CD14-positive monocyte (primary cell): Measurements from ENCODE around the gene SLC17A7. TPM values are rescaled to one million over a fixed set of nuclear protein-coding genes. Genes with fewer than 3 reads are reported as not detected.

ENCODE experiments used
- DNase-seq, 3 donors: peaks; one replicate each; pipeline ENCODE4 v3.0.0-alpha.2; 2011 to 2022
- H2AFZ ChIP-seq: 2 replicates; pipeline ENCODE4 v1.6.0; 2012; ENCODE audit warnings: mild to moderate bottlenecking, low read depth, low read length, inconsistent platforms; ENCODE audit not compliant: insufficient read depth, poor library complexity, severe bottlenecking
- H3K27ac ChIP-seq, 2 donors: 1 replicate in 1 of 2; 2 replicates in 1 of 2; pipeline ENCODE4 v1.5.1; 2012 to 2013; ENCODE audit warnings: low read length in 2 of 2, control low read depth in 1 of 2, inconsistent platforms in 1 of 2, low read depth in 1 of 2, mild to moderate bottlenecking in 1 of 2
- H3K27me3 ChIP-seq, 2 donors: one replicate each; pipeline versions ENCODE4 v1.6.0 to v1.6.1; 2011 to 2013; ENCODE audit warnings: low read length in 2 of 2; ENCODE audit not compliant: control insufficient read depth in 2 of 2, insufficient read depth in 2 of 2
- H3K36me3 ChIP-seq, 2 donors: replicated peaks in 1 of 2; 1 replicate in 1 of 2; 2 replicates in 1 of 2; pipeline versions ENCODE4 v1.5.1 to v1.6.1; 2012 to 2013; ENCODE audit warnings: low read length in 2 of 2, control low read depth in 1 of 2, inconsistent platforms in 1 of 2, mild to moderate bottlenecking in 1 of 2; ENCODE audit not compliant: insufficient read depth in 2 of 2, control insufficient read depth in 1 of 2
- H3K4me1 ChIP-seq, 2 donors: 1 replicate in 1 of 2; 2 replicates in 1 of 2; pipeline versions ENCODE4 v1.5.1 to v1.6.1; 2012 to 2013; ENCODE audit warnings: low read length in 2 of 2, control low read depth in 1 of 2, inconsistent platforms in 1 of 2, mild to moderate bottlenecking in 1 of 2, moderate library complexity in 1 of 2; ENCODE audit not compliant: insufficient read depth in 2 of 2, control insufficient read depth in 1 of 2
- H3K4me2 ChIP-seq: replicated peaks from 2 replicates; pipeline ENCODE3; 2012; ENCODE audit warnings: low read length, moderate library complexity, mild to moderate bottlenecking; ENCODE audit not compliant: poor library complexity, severe bottlenecking; ENCODE audit errors: extremely low read depth
- H3K4me3 ChIP-seq, 3 experiments: fragments of 200-600 bp in 1 of 3; sonication (generic) in 1 of 3; replicated peaks in 1 of 3; 1 replicate in 2 of 3; 2 replicates in 1 of 3; pipeline ENCODE4 v1.5.1; 2011 to 2013; ENCODE audit warnings: low read length in 3 of 3, mild to moderate bottlenecking in 3 of 3, control low read depth in 2 of 3, low read depth in 2 of 3, inconsistent platforms in 1 of 3, moderate library complexity in 1 of 3
- H3K79me2 ChIP-seq: 2 replicates; pipeline ENCODE4 v1.6.0; 2012; ENCODE audit warnings: mild to moderate bottlenecking, control low read depth, inconsistent platforms, low read length, moderate library complexity; ENCODE audit not compliant: insufficient read depth
- H3K9ac ChIP-seq: 2 replicates; pipeline ENCODE4 v1.6.0; 2017; ENCODE audit warnings: low read length, mild to moderate bottlenecking; ENCODE audit not compliant: insufficient read depth, poor library complexity, severe bottlenecking
- H3K9me3 ChIP-seq, 2 donors: replicated peaks in 1 of 2; 1 replicate in 1 of 2; 2 replicates in 1 of 2; pipeline versions ENCODE4 v1.5.1 to v1.6.1; 2012 to 2013; ENCODE audit warnings: low read length in 2 of 2, control low read depth in 1 of 2; ENCODE audit not compliant: control insufficient read depth in 1 of 2, insufficient read depth in 1 of 2
- H4K20me1 ChIP-seq: 2 replicates; pipeline ENCODE4 v1.6.0; 2012; ENCODE audit warnings: mild to moderate bottlenecking, low read length, control low read depth, moderate library complexity; ENCODE audit not compliant: insufficient read depth
- H3K27ac Mint-ChIP-seq, 7 donors: one replicate each; pipeline ENCODE4 v1.8.0; 2020; ENCODE audit warnings: mild to moderate bottlenecking in 7 of 7, mixed read lengths in 7 of 7, moderate library complexity in 6 of 7, inconsistent platforms in 2 of 7
- H3K27me3 Mint-ChIP-seq, 3 donors: one replicate each; pipeline ENCODE4 v1.8.0; 2021 to 2022; ENCODE audit warnings: low read depth in 3 of 3, mild to moderate bottlenecking in 3 of 3, mixed read lengths in 3 of 3, moderate library complexity in 3 of 3, inconsistent platforms in 1 of 3
- H3K36me3 Mint-ChIP-seq, 2 donors: one replicate each; pipeline ENCODE4 v1.8.0; 2020; ENCODE audit warnings: mixed read lengths in 2 of 2, inconsistent platforms in 1 of 2, mild to moderate bottlenecking in 1 of 2
- H3K4me1 Mint-ChIP-seq: one replicate; pipeline ENCODE4 v1.8.0; 2020; ENCODE audit warnings: mild to moderate bottlenecking, mixed read lengths
- H3K4me3 Mint-ChIP-seq, 2 donors: one replicate each; pipeline ENCODE4 v1.8.0; 2020; ENCODE audit warnings: mild to moderate bottlenecking in 2 of 2, mixed read lengths in 2 of 2, moderate library complexity in 1 of 2
- H3K9me3 Mint-ChIP-seq, 7 donors: one replicate each; pipeline ENCODE4 v1.8.0; 2020 to 2022; ENCODE audit warnings: mixed read lengths in 7 of 7, mild to moderate bottlenecking in 6 of 7, moderate library complexity in 6 of 7, inconsistent platforms in 2 of 7
- CTCF ChIP-seq: fragments of 200-600 bp; IDR thresholded peaks from one replicate; pipeline ENCODE4 v1.8.0; 2022; ENCODE audit warnings: antibody characterized with exemption, mild to moderate bottlenecking
- WGBS: methylation state at CpG from one replicate; pipeline ENCODE4 v1.1.5; 2013; ENCODE audit warnings: missing lambda C conversion rate; ENCODE audit not compliant: insufficient coverage; 5-methylcytosine and 5-hydroxymethylcytosine counted together
- intact Hi-C, 2 donors: fragments of 100-400 bp; cut with micrococcal nuclease; formaldehyde crosslinking; loops; one replicate each; pipeline versions ENCODE4 v1.15.0 to v1.15.1; 2023
- polyA plus RNA-seq, 3 donors: library from polyadenylated mRNA; depleted of rRNA in 1 of 3; unstranded in 2 of 3; stranded (reverse) in 1 of 3; fragments of 300-500 nt in 2 of 3; fragments of >200 nt in 1 of 3; fragmentation: Illumina TruSeq in 2 of 3; gene quantifications; 1 replicate in 2 of 3; 2 replicates in 1 of 3; pipeline ENCODE4 v1.2.3, GENCODE V29; 2012 to 2021

Gene SLC17A7
- polyA plus RNA-seq, 3 donors = 0.04 to 0.09 TPM; not detected in 1

- no peaks in the 10 kb centered on the region for H3K79me2 ChIP-seq
- H3K4me3 ChIP-seq = peak overlapping the region; percentile 45 to 95 (median 65)
- H3K36me3 ChIP-seq = peaks cover 17 to 23% of the 10 kb centered on the region in 2 donors
- Mint-ChIP-seq H3K27ac (peak overlapping the region in 4 of 7 donors; percentile 56 to 74 (median 66)), H3K27me3 (peaks cover 37 to 44% (median 40%) of the 10 kb centered on the region in 3 donors), H3K9me3 (peaks cover 0 to 25% (median 14%) of the 10 kb centered on the region in 7 donors), H3K4me1 (peaks cover 50% of the 10 kb centered on the region), H3K4me3 (peak overlapping the region; percentile 80 to 83), H3K36me3 (peaks cover 33 to 35% of the 10 kb centered on the region in 2 donors)
- intact Hi-C loops = loop anchor here (1.0 to 5.0 kb wide), 2 partner anchors 51 kb away; no protein-coding TSS in a partner anchor
- peak overlapping the region; percentile 53 for H3K9ac ChIP-seq
- H3K4me1 ChIP-seq = peaks cover 37 to 46% of the 10 kb centered on the region in 2 donors
- H3K9me3 ChIP-seq = peaks cover 0 to 17% of the 10 kb centered on the region in 2 donors
- H3K27ac ChIP-seq = no peak overlapping the region
- peaks cover 36 to 39% of the 10 kb centered on the region in 2 donors for H3K27me3 ChIP-seq
- TF ChIP-seq CTCF = peak; percentile 85
- peak overlapping the region; percentile 99 for H2AFZ ChIP-seq
- no peaks in the 10 kb centered on the region for H4K20me1 ChIP-seq
- under 1% methylated on average over 43 of the region's 47 CpGs for WGBS
- H3K4me2 ChIP-seq = peak overlapping the region; percentile 100
- DNase-seq = peak; percentile 86 to 89 (median 88)
These were observed 2.2 kb upstream of the SLC17A7 start for GRCh38 chr19:49443366-49444099.

- Mint-ChIP-seq H3K9me3 (peaks cover 0 to 25% (median 15%) of the 10 kb centered on the region in 7 donors), H3K4me1 (peaks cover 46% of the 10 kb centered on the region), H3K36me3 (peaks cover 28% of the 10 kb centered on the region in 2 donors), H3K27me3 (peaks cover 44 to 50% (median 47%) of the 10 kb centered on the region in 3 donors), H3K4me3 (peak overlapping the region; percentile 80 to 83), H3K27ac (peak overlapping the region in 3 of 7 donors; percentile 56 to 74 (median 68))
- H3K27me3 ChIP-seq = peaks cover 43 to 46% of the 10 kb centered on the region in 2 donors
- peaks cover 12 to 16% of the 10 kb centered on the region in 2 donors for H3K36me3 ChIP-seq
- H3K4me2 ChIP-seq = peak overlapping the region; percentile 100
- DNase-seq = peak in 2 of 3 donors; percentile 16 to 28
- peak overlapping the region; percentile 53 for H3K9ac ChIP-seq
- 0% methylated on average over 34 of the region's 43 CpGs for WGBS
- peaks cover 0 to 17% of the 10 kb centered on the region in 2 donors for H3K9me3 ChIP-seq
- peak overlapping the region; percentile 99 for H2AFZ ChIP-seq
- H4K20me1 ChIP-seq = no peaks in the 10 kb centered on the region
- no peak overlapping the region for H3K27ac ChIP-seq
- peaks cover 37 to 46% of the 10 kb centered on the region in 2 donors for H3K4me1 ChIP-seq
- H3K4me3 ChIP-seq = peak overlapping the region; percentile 45 to 95 (median 65)
- no peaks in the 10 kb centered on the region for H3K79me2 ChIP-seq
- intact Hi-C loops = loop anchor here (1.0 to 5.0 kb wide), 2 partner anchors 51 kb away; no protein-coding TSS in a partner anchor
- no peak for TF ChIP-seq CTCF
These were observed 1.5 kb upstream of the SLC17A7 start for GRCh38 chr19:49442771-49443365.
